KOPT-K1 (cell line): ENCODE data around the gene NCK2.

ENCODE experiments used
- H3K27ac ChIP-seq: fragments of 200-600 bp; sonication (generic); 2 replicates; pipeline ENCODE4 v1.5.1; 2016; ENCODE audit warnings: antibody characterized with exemption, mild to moderate bottlenecking, low read depth, low read length; ENCODE audit not compliant: poor library complexity, severe bottlenecking
- H3K36me3 ChIP-seq: fragments of 200-600 bp; sonication (generic); 2 replicates; pipeline ENCODE4 v1.5.1; 2017; ENCODE audit warnings: antibody characterized with exemption, mild to moderate bottlenecking, low read length, moderate library complexity; ENCODE audit not compliant: insufficient read depth
- H3K9me3 ChIP-seq: fragments of 200-600 bp; sonication (generic); 2 replicates; pipeline ENCODE4 v1.5.1; 2017; ENCODE audit warnings: antibody characterized with exemption, low read length, mild to moderate bottlenecking; ENCODE audit not compliant: insufficient read depth, poor library complexity, severe bottlenecking

The NCK2 gene

GRCh38 chr2:105872142-105872728, 127.5 kb downstream of the NCK2 start:
- Histone ChIP-seq H3K9me3 (no peaks in the 10 kb centered on the region), H3K27ac (peak overlapping the region; percentile 23), H3K36me3 (peaks cover 10% of the 10 kb centered on the region; the same call in 1 of the 2 replicates)

GRCh38 chr2:105872830-105873229, 128.1 kb downstream of the NCK2 start:
- Histone ChIP-seq H3K27ac (no peak overlapping the region), H3K36me3 (peaks cover 10% of the 10 kb centered on the region; the same call in 1 of the 2 replicates), H3K9me3 (no peaks in the 10 kb centered on the region)

GRCh38 chr2:105873281-105873680, 128.6 kb downstream of the NCK2 start:
- Histone ChIP-seq H3K36me3 (peaks cover 11% of the 10 kb centered on the region; the same call in 1 of the 2 replicates), H3K9me3 (no peaks in the 10 kb centered on the region), H3K27ac (no peak overlapping the region)

GRCh38 chr2:105873721-105874120, 129.0 kb downstream of the NCK2 start:
- no peak overlapping the region for H3K27ac ChIP-seq
- peaks cover 15% of the 10 kb centered on the region; the same call in 1 of the 2 replicates for H3K36me3 ChIP-seq

GRCh38 chr2:105874466-105874865, 129.8 kb downstream of the NCK2 start:
- Histone ChIP-seq H3K27ac (no peak overlapping the region), H3K36me3 (peaks cover 20% of the 10 kb centered on the region; the same call in 1 of the 2 replicates)

More at GRCh38 chr2:105873721-105874120, 129.0 kb downstream of the NCK2 start:
- no peaks in the 10 kb centered on the region for H3K9me3 ChIP-seq

GRCh38 chr2:105875241-105875640, 130.5 kb downstream of the NCK2 start:
- Histone ChIP-seq H3K9me3 (no peaks in the 10 kb centered on the region), H3K36me3 (peaks cover 23% of the 10 kb centered on the region; the same call in 1 of the 2 replicates), H3K27ac (peak overlapping the region; percentile 12)

More at GRCh38 chr2:105874466-105874865, 129.8 kb downstream of the NCK2 start:
- no peaks in the 10 kb centered on the region for H3K9me3 ChIP-seq

- Histone ChIP-seq H3K9me3 (no peaks in the 10 kb centered on the region), H3K27ac (no peak overlapping the region), H3K36me3 (peaks cover 25% of the 10 kb centered on the region)
These were observed 131.5 kb downstream of the NCK2 start for GRCh38 chr2:105876191-105876590.

- peaks cover 32% of the 10 kb centered on the region for H3K36me3 ChIP-seq
- peak overlapping the region; percentile 11 for H3K27ac ChIP-seq
- no peaks in the 10 kb centered on the region for H3K9me3 ChIP-seq
These were observed 133.2 kb downstream of the NCK2 start for GRCh38 chr2:105877945-105878344.

- Histone ChIP-seq H3K36me3 (peaks cover 40% of the 10 kb centered on the region), H3K27ac (no peak overlapping the region), H3K9me3 (no peaks in the 10 kb centered on the region)
These were observed 134.5 kb downstream of the NCK2 start for GRCh38 chr2:105879106-105879802.

- H3K27ac ChIP-seq = no peak overlapping the region
- H3K9me3 ChIP-seq = no peaks in the 10 kb centered on the region
- peaks cover 46% of the 10 kb centered on the region for H3K36me3 ChIP-seq
These were observed 135.1 kb downstream of the NCK2 start for GRCh38 chr2:105879803-105880300.

- H3K27ac ChIP-seq = no peak overlapping the region
- H3K9me3 ChIP-seq = no peaks in the 10 kb centered on the region
- H3K36me3 ChIP-seq = peaks cover 47% of the 10 kb centered on the region
These were observed 135.9 kb downstream of the NCK2 start for GRCh38 chr2:105880637-105881036.

GRCh38 chr2:105881286-105882136, 136.8 kb downstream of the NCK2 start:
- Histone ChIP-seq H3K27ac (no peak overlapping the region), H3K9me3 (no peaks in the 10 kb centered on the region), H3K36me3 (peaks cover 51% of the 10 kb centered on the region)

GRCh38 chr2:105882341-105882740, 137.6 kb downstream of the NCK2 start:
- Histone ChIP-seq H3K9me3 (no peaks in the 10 kb centered on the region), H3K36me3 (peaks cover 54% of the 10 kb centered on the region)

GRCh38 chr2:105882920-105883435, 138.3 kb downstream of the NCK2 start:
- Histone ChIP-seq H3K36me3 (peaks cover 54% of the 10 kb centered on the region), H3K27ac (no peak overlapping the region), H3K9me3 (no peaks in the 10 kb centered on the region)

More at GRCh38 chr2:105882341-105882740, 137.6 kb downstream of the NCK2 start:
- H3K27ac ChIP-seq = no peak overlapping the region
